Kasumi-1 (cell line): ENCODE measurements around the gene CDK1.
A peak's percentile ranks its signal among the peaks of the same experiment; 100 is the strongest.
"Not testable (repeated sequence)": the region's sequence is repeated elsewhere in the genome, so short reads cannot be mapped to it uniquely, and the experiment has no call there.

ENCODE experiments used
- DNase-seq, 2 experiments: peaks; one replicate each; lab custom pipeline; 2025; lab: John Stamatoyannopoulos, UW

Gene CDK1

DNA sequence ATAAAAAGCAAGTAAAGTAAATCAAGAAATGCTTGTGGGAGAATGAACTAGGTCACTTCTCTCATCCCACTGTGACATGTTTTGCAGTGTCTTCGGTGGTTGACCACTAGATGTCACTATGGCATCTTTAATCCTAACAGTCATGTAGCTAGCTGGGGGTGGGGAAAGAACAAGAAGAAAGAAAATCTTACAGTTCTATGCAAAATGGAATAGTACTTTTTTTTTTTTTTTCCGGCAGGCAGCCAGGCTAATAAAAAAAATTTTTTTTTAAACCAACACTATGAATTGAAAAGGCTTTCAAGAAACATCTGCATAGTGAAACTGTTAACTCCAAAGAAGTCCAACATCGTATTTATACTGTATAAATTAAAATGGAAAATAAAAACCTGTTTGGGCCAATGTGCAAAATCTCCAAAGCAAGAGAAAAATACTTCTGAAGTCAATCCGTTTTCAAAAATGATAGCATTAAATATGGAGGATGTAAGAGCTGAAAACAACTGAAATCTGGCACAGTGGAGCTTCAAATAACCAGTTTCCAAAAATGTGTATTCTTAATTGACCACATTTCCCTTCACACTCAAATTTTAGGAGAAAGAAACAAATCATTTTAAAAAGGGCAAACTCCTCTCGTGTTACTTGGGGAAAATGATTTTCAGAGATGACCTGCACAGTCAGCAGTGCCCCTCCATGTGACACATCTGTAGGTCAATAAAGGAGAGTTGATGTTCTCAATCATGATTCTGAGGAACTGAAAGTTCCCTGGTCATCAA, 38.5 kb downstream of the CDK1 start:
- DNase-seq = peak; percentile 84 to 86

DNA sequence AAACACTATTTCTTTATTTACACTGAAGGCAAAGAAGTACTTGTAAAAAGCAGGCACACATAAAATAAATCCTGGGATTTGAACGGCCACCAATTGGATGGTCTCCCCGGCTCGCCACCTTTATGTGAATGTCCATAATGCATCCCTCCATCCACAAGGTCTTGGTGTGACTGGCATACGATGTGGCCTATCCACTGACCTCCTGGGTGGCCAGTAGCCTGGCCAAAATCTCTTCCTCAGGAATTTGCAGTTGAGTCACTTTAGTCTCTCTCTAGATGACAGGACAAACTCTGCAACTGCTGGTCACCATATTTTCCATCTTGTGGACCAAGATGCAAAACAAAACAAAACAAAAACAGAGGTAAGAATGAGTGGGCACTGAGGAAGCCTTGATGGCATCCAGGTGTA, 39.1 kb downstream of the CDK1 start:
- no peak for DNase-seq

DNA sequence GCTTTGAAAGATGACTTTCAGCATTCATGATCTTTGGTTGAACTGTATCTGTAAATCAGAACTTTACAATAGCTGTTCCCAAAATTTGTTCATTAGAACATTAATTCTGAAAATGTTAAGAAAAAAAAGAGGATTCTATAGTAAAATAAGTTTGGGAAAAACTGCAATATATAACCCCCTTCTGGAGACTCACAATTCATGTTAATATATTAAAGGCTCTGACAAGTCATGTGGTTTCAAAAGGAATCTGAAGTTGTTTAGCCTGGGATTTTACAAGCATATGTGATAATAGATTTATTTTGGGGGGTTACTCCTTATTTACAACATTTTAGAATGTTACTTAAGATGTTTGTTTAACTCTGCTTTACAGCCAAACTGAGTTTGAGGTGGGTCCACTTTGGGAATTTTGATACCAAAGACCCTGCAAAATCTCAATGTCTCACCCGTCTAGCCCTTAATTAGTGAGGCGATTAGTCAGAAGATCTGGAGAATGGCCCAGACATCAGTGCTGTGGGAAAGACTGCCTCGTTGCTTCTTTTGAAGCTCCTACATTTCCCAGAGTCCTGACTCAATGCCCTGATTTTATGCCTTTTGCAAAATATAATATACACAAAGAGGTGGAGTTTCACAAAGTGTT, 40.0 kb downstream of the CDK1 start:
- no peak for DNase-seq

DNA sequence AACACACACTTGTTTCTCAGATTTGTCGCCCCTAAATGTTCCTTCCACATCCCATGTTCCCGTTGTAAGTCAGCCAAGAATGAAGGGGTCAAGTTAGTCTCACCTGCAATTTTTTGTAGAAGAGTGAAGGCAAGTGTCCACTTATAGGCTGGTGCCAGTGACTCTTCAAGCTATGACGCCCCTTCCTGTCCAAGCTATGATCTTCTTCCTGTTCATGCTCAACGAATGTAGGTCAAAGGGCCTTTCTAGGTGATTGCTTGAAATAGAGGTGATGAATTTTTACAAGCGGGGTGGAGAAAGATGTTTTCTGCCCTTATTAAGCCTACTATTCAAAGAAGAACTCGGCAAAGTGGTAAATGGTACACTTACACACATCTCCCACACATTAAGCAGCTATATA, 41.0 kb downstream of the CDK1 start:
- DNase-seq = no peak

DNA sequence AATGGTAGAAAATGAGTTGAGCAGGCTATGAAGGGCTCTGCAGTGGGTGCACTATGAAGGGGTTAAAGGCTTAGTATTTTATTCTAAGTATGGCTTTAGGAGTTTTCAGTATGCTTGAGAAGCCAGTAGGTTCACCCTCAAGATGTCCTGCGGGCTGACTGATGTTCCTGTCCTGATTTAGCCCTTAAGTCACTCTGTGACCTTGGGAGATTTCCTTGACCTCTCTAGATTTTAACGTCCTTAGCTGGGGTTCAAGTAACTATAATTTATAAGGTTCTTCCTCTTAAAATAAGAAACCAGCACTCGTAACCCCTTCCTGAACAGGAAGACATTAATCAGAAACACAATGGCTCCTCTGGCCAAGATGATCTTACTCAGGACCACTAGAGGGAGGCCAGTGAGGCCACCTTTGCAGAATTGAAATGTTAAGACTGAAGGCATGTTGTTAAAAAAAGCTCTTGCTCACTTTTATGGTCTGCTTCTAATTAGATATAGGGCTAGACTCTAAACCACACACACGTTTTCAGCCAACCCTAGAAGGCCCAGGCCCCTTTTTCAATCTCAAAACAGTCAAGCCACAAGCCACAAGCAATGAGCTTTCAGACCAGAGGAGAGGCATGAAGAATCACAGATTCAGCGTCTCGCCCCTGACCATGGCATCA, 41.9 kb downstream of the CDK1 start:
- peak in 1 of 2 experiments; percentile 39 for DNase-seq

DNA sequence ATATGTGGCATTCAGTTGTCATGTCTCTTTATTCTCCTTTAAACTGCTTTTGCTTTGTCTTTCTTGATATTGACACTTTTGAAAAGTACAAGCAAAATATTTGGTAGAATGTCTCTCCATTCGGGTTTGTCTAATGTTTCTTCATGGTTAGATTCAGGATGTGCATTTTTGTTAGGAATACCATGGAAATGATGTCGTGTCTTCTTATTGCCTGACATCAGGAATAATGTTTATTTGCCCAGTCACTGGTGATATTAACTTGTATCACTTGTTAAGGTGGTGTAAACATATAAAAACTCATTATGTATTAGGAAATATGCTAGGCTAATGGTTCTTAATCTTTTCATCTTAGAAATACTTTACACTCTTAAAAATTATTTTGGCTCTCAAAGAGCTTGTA, 43.4 kb downstream of the CDK1 start:
- no peak for DNase-seq

DNA sequence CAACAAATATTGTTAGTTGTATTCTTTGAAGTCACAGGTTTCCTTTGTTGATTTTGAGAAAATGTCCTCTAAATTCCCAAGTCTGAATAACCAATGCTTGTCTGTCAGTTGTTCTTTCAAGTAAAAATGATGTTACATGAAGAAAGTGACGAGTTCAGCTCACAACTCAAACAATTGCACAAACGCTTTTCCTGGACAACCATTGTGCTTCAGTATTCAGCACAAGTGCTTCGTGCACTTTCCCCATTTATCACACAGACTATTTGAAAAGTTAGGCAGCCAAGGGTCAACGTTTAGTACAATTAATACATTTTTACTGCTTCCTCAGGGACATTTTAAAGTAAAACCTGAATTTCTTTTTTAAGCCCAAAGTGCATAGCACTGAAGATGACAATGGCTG, 44.5 kb downstream of the CDK1 start:
- no peak for DNase-seq

DNA sequence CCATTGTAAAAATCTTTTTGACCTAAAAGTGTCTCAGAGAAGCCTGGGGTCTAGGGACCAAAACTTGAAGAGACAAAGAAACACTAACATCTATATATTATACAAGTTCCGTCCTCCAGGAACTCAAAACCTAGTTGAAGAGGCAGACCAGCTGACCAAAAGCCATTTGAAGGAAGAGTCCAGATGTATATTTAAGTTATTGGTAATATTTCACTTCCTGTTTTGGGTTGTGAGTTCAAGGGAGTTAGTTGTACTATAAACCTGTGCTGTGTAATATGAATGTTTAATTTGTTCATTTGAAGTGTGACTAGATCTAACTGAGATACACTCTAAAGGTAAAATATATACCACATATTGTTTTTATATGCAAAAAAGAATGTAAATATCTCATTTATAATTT, 45.0 kb downstream of the CDK1 start:
- no peak for DNase-seq

DNA sequence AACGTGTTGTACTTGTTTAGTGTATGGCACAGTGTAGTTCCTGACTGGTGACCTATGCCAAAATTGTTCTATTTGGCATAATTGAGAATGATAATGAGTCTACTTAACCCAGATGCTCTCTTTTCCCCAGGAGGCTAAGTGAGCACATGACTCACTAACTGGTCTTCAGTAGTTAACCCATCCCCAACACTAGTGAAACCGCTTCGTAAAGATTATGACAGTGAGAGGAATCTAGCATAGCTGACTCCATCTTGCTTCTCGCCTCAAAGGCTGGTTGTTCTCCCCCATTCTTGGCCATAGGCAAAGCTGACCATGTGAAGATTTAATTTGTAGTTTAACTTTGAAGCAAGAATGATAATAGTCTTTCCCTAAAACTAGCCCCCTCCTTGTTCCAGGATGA, 47.2 kb downstream of the CDK1 start:
- DNase-seq = no peak

DNA sequence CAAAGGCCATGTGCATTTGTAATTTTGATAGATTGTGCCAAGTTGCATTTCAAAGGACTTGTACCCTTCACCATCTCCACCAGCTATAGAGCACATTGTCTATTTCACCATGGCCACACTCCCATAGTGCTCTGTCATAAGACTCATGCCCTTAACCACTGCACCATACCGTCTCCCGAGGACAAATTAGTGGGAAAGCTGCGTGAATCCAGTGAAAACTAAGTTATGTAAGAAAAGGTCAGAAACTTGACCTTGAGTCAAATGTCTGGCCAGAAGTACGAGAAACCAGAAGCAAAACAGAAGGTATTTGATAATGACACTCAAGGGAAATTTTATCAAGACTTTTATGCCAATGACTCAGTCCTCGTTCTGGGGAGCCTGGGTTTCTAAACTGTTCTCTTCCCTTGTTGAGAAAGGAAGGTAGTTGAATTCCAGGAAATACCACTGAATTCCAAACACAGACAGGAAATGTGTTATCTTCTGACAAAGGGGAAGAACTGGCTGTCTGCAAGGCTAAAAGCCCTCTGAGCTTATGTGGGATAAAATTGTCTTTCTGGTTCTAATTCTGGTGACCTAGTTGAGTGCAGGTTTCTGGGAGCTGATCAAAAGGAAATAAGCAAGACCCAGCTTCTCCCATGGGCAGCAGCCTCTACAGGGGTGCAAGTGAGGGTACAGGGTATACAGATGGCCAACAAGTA, 49.7 kb downstream of the CDK1 start:
- DNase-seq = peak; percentile 35 to 37

DNA sequence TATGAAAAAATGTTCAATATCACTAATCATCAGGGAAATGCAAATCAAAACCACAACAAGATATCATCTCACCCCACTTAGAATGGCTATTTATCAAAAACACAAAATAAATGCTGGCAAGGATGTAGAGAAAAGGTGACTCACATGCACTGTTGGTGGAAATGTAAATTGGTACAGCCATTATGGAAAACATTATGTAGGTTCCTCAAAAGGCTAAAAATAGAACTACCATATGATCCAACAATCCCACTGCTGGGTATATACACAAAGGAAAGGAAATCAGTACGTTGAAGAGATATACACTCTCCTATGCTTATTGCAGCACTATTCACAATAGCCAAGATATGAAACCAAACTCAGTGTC, 50.2 kb downstream of the CDK1 start:
- no peak for DNase-seq

DNA sequence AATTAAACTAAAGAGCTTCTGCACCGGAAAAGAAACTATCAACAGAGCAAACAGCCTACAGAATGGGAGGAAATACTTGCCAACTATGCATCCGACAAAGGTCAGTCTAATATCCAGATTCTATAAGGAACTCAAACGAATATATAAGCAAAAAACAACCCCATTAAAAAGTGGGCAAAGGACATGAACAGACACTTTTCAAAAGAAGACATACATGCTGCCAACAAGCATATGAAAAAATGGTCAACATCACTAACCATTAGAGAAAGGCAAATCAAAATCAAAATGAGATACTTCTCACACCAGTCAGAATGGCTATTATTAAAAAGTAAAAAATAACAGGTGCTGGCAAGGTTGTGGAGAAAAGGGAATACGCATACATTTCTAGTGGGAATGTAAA, 53.9 kb downstream of the CDK1 start:
- not testable (repeated sequence) for DNase-seq

DNA sequence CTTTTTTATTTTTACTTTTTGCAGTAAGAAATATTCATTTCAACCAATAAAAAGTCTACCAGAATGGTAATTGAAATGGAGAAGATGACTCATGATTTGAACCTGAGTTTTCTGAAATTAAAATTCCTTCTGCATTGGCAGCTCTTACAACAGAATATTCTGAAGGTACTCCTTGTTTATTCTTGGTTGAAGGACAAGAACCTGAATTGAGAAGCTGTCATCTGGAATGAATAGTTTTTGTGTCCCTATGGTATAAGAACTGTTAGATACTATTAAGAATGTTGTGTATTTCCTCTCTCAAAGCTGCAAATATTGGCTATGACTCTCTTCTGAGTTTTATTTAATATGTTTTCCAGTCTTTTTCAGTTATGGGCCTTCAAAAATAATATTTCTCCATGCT, 56.1 kb downstream of the CDK1 start:
- DNase-seq = no peak

DNA sequence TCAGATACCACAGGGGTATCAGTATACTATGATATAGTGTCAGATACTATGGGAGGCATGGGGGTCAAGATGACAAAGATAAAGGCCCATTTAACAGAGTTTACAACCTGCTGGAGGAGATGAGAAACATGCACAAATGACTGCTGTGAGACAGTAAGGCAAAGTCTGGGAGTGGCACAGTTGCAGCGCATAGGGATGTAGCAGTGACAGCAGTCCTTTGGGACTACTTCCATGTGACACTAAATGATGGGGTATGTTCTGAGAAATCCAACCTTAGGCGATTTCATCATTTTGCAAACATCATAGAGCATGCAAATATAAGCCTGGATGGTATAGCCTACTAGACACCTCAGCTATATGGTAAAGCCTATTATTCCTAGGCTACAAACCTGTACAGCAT, 56.8 kb downstream of the CDK1 start:
- DNase-seq = no peak

DNA sequence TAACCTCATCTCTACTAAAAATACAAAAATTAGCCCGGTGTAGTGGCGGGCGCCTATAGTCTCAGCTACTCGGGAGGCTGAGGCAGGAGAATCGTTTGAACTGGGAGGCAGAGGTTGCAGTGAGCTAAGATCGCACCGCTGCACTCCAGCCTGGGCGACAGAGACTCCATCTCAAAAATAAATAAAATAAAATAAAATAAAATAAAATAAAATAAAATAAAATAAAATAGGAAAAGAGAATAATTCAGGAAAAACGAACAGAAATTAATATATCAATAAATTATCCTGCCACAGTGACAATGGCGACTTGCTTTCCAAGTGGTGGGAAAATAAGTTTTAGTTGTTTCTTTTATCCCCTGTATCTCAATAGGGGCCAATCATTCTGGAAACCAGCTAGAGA, 62.9 kb downstream of the CDK1 start:
- DNase-seq = not testable (repeated sequence)

DNA sequence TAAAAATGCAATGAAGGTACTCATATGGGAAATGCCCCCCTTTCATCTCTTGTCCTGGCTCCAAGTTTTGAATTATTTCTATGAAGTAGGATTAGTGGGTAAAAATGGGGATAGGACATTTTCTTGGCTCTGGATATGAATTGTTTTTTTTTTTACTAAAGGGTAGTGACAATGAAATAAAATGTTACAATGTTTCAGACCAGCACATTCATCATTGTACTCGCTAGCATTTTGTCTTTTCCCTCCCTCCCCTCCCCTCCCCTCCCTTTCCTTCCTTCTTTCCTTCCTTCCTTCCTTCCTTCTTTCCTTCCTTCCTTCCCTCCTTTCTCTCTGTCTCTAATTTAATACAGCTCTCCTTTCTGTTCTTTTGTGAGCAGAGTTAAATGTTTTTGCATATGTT, 64.4 kb downstream of the CDK1 start:
- DNase-seq = no peak
